NCI-H187 treated with DMSO at 0.1 percent for 48 hours (cell line): Measurements from ENCODE around the gene SAMD8.
"Not testable (repeated sequence)": the region's sequence is repeated elsewhere in the genome, so short reads cannot be mapped to it uniquely, and the experiment has no call there.

Experiments used
- DNase-seq: peaks from one replicate; lab custom pipeline; 2025; lab: John Stamatoyannopoulos, UW

SAMD8 gene

GRCh38 chr10:75107756-75108683, 3.4 kb upstream of the SAMD8 start:
- no peak for DNase-seq

GRCh38 chr10:75108684-75109458, 2.6 kb upstream of the SAMD8 start:
- no peak for DNase-seq

GRCh38 chr10:75109459-75109778, 2.0 kb upstream of the SAMD8 start:
- no peak for DNase-seq

DNA sequence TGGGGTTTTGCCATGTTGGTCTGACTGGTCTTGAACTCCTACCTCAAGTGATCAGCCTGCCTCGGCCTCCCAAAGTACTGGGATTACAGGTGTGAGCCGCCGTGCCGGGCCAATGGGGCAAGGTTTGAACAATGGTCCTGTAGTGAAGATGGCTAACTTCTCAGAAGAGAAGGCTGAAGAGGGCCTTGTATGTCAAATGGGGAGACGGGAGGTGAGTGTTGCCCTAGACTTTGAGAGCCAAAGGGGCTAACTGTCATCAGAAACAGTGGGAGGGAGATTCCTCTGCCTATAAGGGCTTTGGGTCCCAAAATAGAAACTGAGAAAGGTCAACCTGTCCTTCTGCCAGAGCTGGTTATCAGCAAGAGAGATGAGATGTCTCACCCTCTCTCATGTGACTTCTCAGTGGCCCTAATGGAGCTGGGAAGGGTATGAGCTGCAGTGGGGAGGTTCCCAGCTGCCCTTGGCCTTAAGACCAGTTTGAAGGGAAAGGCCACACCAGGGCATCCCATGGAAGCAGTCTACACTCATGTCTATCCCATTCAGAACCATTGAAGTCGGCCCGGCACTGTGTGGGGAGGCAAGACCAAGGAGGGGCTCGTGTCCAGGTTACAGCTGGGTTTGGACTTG, 1.3 kb upstream of the SAMD8 start:
- no peak for DNase-seq

- no peak for DNase-seq
Measured at GRCh38 chr10:75111907-75112679, 637 bp downstream of the SAMD8 start.

DNA sequence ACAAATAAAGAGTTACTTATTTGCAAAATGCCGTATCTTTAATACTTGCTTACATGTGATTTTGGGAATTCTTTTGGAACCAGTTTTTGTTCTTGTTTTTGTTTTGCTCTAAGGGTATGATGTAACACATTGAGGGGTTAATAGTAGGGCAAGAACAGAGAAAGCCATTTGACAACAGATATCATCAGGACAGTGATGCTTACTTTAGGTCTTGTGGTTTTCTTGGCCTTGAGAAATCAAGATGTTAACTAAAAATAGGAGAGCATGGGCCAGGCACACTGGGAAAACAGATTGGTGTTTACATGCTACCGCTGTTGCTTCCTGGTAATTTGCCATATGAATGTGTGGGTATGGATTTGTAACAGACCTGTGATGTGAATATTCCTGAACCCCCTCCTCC, 3.7 kb downstream of the SAMD8 start:
- DNase-seq, result no peak

- not testable (repeated sequence) for DNase-seq
Measured at GRCh38 chr10:75116941-75117775, 5.7 kb downstream of the SAMD8 start.

DNA sequence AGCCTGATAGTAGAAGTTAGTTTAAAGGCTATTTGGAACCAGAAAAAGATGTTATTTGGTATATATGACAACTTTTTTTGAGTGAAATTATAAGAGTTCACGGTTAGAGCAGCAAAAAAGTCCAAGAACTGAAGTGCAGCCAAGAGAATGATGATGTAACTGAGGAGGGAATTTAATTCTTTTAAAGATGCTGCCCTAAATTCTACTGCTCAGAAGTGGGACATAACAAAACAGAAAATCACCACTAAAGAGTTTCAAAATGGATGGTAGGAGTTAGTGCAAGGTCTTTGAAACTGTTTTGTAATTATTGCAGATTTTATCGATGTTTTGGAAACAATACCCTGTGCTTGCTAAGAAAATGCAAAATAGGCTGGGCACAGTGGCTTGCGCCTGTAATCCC, 6.5 kb downstream of the SAMD8 start:
- no peak for DNase-seq

DNA sequence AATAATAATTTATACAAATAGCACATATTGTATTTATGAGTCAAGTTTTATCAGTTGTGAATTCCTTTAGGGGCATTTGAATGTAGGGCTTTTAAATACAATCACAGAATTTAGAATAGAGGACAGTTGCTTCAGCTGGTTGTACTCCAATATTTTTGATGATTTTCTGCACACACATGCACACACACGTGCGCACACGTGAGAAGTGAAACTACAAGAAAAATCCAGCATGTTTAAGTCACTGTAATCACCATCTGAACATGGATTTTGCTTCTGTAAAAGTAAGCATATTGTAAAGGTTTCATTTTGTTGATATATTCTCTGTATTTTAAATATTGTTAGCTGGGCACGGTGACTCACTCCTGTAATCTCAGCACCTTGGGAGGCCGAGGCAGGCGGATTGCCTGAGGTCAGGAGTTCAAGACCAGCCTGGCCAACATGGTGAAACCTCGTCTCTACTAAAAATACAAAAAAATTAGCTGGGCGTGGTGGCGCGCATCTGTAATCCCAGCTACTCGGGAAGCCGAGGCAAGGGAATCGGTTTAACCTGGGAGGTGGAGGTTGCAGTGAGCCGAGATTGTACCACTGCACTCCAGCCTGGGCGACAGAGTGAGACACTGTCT, 8.1 kb downstream of the SAMD8 start:
- not testable (repeated sequence) for DNase-seq

GRCh38 chr10:75121322-75121721, 9.9 kb downstream of the SAMD8 start:
- no peak for DNase-seq

DNA sequence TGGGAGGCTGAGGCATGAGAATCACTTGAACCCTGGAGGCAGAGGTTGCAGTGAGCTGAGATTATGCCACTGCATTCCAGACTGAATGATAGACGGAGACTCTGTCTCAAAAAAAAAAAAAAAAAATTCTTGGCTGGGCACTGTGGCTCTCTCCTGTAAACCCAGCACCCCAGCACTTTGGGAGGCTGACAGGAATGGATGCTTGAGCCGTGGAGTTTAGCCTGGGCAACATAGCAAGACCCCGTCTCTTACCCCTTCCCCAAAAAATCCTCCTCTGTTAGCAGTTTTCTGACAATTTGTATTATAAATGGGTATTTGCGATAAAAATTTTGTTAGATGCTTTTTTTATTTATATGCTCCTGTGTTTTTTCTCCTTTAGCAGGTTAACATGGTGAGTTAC, 11.0 kb downstream of the SAMD8 start:
- DNase-seq, result no peak

- DNase-seq, result no peak
Measured at GRCh38 chr10:75123088-75123682, 11.7 kb downstream of the SAMD8 start.

GRCh38 chr10:75126277-75126676, 14.8 kb downstream of the SAMD8 start:
- no peak for DNase-seq

DNA sequence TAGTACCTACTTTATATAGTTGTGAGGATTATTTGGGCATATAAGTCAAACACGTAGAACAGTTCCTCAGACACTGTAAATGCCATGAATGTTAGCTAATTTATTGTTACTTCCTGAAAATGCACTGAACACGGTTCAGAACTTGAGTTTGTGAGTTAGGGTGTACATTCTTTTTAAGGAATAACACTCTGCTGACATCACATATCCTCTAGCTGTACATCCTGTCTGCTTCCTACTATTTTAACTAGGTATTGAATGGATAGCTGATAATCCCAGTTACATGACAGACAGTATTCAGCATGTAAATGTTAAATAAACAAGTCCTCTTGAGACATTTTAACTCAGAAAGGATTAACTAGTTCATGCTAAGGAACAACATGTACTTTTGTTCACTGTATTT, 16.0 kb downstream of the SAMD8 start:
- no peak for DNase-seq

GRCh38 chr10:75128985-75129384, 17.5 kb downstream of the SAMD8 start:
- DNase-seq, result not testable (repeated sequence)

- no peak for DNase-seq
Measured at GRCh38 chr10:75129537-75129936, 18.1 kb downstream of the SAMD8 start.

- not testable (repeated sequence) for DNase-seq
Measured at GRCh38 chr10:75133701-75134100, 22.2 kb downstream of the SAMD8 start.

- DNase-seq, result no peak
Measured at GRCh38 chr10:75136346-75136745, 24.9 kb downstream of the SAMD8 start.

DNA sequence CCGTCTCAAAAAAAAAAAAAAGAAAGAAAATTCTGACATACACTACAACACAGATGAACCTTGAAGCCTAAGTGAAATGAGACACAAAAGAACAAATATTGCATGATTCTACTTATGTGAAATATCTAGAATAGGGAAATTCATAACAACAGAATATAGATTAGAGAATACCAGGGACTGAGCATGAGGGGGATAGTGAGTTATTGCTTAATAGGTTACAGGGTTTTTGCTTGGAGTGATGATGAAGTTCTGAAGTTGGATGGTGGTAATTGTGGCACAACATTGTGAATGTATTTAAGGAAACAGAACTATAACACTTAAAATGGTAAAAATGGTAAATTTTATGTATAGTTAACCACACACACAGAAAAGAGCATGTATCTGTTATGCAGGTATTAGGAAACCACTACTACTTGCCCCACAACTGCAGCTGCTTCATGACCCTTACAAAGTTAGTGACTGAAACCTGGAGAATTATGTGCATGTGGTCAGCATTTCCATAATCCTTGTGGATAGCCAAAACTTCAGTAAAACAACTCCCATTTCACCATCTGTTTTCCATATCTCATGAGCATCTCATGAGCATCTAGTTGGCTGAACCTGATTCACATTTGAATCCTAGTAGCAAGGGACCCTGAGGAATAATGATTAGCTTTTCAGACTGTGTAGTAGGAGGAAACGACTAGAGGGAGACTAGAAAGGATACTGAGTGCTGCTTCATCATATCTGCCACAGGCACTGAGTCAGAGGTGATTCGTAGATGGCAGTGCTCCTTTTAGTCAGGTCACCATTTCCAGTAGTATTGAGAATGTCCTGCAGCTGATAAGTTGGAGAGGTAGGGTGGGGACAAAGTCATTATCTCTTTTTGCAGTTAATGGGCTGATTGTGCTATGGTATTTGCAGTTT, 26.3 kb downstream of the SAMD8 start:
- DNase-seq, result no peak
